GM12891 (cell line): Measurements from ENCODE around the gene DAPK3.

ENCODE experiments used
- PAX5 ChIP-seq: IDR thresholded peaks from 2 replicates; pipeline ENCODE4 v1.6.1; 2011; ENCODE audit warnings: low read length, moderate library complexity, mild to moderate bottlenecking; ENCODE audit not compliant: insufficient read depth, severe bottlenecking
- POLR2A ChIP-seq: IDR thresholded peaks from 2 replicates; pipeline ENCODE4 v1.6.1; 2011; ENCODE audit warnings: low read depth, low read length, control low read depth
- POLR2AphosphoS5 ChIP-seq: IDR thresholded peaks from 2 replicates; pipeline ENCODE4 v1.6.1; 2011; ENCODE audit warnings: low read depth, low read length, control low read depth
- TAF1 ChIP-seq: IDR thresholded peaks from 2 replicates; pipeline ENCODE4 v1.6.1; 2011; ENCODE audit warnings: low read depth, low read length, control low read depth

DNA sequence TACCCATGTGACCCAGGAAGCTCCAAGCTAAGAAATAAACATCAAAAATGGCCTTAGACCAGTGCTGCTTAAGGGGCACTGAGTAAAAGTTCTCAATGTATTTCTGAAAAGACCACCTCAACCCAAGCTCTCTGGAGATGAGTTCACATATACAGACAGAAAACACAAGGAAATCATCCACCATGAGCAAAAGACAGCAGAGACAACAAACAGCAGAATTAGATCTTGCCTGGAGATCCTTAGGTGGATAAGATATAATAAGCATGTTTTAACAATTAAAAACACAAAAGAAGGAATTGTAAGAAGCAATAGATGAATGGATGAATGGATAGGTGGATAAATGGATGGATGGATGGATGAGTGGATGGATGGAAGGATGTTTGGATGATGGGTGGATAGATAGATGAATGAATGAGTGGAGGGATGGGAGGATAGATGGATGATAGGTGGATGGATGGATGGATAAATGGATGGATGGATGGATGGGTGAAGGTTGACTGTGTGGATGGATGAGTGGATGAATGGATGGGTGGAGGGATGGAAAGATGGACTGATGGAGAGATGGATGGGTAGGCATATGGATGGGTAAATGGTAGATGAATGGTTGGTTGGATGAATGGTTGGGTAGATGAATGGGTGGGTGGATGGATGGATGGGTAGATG lies 47.7 kb downstream of the DAPK3 start:
- TF ChIP-seq POLR2AphosphoS5: no peak
- no peak for TF ChIP-seq POLR2A
- TF ChIP-seq PAX5: no peak
- no peak for TF ChIP-seq TAF1
